ENCODE data around the gene CD274.
"Not testable (repeated sequence)": the region's sequence is repeated elsewhere in the genome, so short reads cannot be mapped to it uniquely, and the experiment has no call there.

CD274 gene

DNA sequence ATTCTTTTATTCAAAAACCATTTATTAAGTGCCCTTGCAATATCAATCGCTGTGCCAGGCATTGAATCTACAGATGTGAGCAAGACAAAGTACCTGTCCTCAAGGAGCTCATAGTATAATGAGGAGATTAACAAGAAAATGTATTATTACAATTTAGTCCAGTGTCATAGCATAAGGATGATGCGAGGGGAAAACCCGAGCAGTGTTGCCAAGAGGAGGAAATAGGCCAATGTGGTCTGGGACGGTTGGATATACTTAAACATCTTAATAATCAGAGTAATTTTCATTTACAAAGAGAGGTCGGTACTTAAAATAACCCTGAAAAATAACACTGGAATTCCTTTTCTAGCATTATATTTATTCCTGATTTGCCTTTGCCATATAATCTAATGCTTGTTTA lies 18.5 kb downstream of the CD274 start:
- DNase-seq = no peak

DNA sequence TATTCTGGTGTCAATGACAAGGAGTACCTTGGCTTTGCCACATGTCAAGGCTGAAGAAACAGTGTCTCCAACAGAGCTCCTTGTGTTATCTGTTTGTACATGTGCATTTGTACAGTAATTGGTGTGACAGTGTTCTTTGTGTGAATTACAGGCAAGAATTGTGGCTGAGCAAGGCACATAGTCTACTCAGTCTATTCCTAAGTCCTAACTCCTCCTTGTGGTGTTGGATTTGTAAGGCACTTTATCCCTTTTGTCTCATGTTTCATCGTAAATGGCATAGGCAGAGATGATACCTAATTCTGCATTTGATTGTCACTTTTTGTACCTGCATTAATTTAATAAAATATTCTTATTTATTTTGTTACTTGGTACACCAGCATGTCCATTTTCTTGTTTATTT lies 19.8 kb downstream of the CD274 start:
- no peak for DNase-seq

- DNase-seq = no peak
Measured at GRCh38 chr9:5470816-5471215, 20.5 kb downstream of the CD274 start.

- DNase-seq = not testable (repeated sequence)
Measured at GRCh38 chr9:5475611-5476010, 25.3 kb downstream of the CD274 start.

DNA sequence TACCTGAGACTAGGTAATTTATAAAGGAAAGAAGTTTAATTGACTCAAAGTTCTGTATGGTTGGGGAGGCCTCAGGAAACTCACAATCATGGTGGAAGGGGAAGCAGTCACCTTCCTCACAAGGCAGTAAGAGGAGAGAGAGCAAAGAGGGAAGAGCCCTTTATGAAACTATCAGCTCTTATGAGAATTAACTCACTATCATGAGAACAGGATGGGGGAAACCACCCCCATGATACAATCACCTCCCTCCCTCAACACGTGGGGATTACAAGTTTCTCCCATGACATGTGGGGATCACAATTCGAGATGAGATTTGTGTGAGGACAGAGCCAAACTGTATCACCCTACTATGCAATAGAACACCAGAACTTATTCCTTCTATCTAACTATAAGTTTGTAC lies 27.9 kb downstream of the CD274 start:
- no peak for DNase-seq

- DNase-seq = no peak
Measured at GRCh38 chr9:5479994-5480694, 29.8 kb downstream of the CD274 start.

DNA sequence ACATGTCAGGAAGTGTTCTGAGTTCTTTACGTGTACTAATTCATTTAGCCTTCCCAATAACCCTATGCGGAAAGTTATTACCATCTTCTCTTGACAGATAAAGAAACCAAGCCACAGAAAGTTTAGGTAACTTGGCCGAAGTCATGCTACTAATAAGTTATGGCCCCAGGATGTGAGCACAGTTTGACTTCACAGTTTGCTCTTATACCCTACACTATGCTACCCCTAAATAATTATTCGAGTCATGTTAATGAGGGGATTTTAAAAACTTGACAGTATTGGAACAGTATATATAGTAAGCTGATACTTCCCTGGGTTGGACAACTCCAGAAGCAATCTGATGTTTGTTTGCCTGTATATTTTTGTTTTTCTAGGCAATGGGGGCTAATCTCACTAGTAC lies 30.6 kb downstream of the CD274 start:
- DNase-seq = no peak

GRCh38 chr9:5481322-5482040 lies 31.1 kb downstream of the CD274 start:
- no peak for DNase-seq

DNA sequence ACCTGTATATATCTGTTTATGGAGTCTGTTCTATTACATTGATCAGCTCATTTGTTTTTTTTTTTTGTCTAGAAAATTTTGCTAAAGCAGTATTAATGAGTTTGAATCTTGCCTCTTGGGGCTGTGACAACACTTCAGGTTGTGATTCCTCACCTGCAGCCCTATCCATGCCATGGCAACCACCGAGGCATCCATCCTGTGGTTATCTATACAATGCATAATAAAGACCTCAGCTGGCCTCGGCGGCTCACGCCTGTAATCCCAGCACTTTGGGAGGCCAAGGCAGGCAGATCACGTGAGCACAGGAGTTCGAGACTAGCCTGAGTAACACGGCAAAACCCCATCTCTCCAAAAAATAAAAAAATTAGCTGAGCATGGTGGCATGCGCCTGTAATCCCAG lies 31.9 kb downstream of the CD274 start:
- no peak for DNase-seq

DNA sequence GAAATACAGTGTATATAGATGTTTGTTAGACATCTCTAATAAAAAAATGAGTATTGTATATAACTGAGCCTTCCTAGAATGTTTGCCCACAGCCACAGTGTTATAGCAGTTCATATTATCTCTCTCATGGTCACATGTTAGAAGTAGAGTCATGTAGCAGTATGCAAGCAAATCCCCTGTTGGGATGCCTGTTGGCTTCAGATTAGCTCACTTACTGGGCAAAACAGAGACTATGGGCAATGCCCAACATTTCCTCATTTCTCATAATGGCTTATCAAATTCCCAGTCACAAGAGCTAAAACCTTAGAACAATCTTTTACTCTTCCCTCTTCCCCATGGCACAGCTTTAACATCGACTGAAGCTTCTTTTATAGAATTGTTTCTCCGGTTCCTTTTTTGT lies 33.0 kb downstream of the CD274 start:
- no peak for DNase-seq

- DNase-seq = no peak
Measured at GRCh38 chr9:5485378-5486085, 35.2 kb downstream of the CD274 start.

- no peak for DNase-seq
Measured at GRCh38 chr9:5486988-5487387, 36.6 kb downstream of the CD274 start.

DNA sequence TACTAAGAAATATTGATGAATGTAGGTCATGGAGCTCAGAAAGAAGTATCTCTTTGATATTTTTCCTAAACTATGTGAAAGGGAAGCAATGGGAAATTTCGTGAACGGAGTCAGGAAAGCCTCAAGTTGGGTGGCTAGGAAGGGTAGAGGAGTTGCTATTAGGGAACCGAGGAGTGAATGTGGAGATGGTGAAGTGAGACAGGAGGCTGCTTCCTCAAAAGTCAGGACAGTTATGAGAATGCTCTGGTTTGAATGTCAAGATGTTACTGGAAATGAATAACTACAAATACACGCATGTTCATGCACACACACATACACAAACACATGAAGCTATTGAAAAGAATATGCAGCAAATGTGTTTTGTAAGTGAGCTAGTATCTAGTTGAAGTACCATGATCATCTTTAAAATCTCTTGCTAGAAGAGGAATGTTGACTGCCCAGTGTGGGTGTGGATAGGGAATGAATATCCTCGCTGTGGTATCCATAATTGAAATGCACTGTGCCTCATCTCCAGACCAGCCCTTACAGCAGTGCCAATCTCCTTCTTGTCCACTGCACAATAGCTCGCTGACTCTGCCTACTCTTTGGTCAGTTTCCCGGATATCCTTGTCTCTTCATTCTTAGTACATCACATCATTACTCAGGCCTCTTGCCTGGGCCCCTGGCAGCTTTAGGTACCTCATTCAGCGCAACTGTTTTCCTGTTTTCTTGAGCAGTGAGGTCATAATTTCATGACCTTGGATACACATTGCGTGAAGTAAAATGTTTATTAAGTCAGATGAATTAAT lies 38.1 kb downstream of the CD274 start:
- no peak for DNase-seq

GRCh38 chr9:5489630-5490490 lies 39.5 kb downstream of the CD274 start:
- no peak for DNase-seq

GRCh38 chr9:5492965-5493678 lies 42.8 kb downstream of the CD274 start:
- no peak for DNase-seq

- DNase-seq = no peak
Measured at GRCh38 chr9:5493679-5494511, 43.6 kb downstream of the CD274 start.

- DNase-seq = not testable (repeated sequence)
Measured at GRCh38 chr9:5494765-5495164, 44.4 kb downstream of the CD274 start.

DNA sequence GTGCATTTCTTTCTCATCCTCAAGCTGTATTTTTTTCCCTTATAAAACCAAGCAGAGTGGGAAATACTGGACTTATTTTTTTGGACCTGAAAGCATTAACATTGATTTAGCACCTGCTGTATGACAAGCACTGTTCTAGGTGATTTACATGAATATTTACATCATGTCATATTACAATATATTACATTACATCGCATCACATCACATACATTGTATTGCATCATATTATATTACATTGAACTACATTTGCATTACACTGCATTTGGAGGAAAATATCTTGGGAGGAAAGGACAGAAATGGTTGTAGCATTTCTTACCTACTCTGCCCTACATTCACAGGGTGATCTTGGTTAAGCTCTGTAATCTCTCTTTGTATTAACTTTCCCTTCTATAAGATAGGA lies 48.8 kb downstream of the CD274 start:
- no peak for DNase-seq

DNA sequence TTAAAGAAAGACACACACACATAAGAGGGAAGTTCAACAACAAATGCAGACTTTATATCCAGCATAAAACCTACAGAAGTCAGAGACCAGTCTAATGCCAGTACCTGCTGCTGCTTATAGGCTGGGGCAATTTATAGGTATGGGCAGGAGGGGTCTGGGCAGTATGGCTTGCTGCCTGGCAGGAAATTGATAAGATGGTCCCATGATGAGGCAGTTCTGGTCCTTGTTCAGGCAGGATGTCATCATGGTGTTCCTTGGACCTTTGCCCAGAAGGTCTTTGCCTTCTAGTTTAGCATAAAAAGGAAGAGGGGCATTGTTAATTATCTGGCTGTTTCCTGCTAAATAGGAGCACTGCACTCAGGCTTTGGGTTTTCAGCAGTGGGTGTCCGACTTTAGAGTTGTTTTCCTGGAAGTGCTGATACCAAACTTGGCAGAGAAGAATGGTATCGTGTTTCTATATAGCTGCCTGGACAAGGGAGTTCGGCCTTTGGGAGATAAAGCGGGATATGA lies 49.6 kb downstream of the CD274 start:
- DNase-seq = no peak
